Heart left ventricle (tissue), 13 donors: ENCODE measurements around the gene GPX4.

Experiments
- POLR2A ChIP-seq, 2 donors: fragments of 450-650 bp; IDR thresholded peaks; one replicate each; pipeline ENCODE4 v1.6.1; 2017; ENCODE audit warnings: antibody characterized with exemption in 2 of 2, mild to moderate bottlenecking in 2 of 2, moderate library complexity in 2 of 2
- TF ChIP-seq, protein P1 (sequence below), 12 donors: fragments of 200-600 bp; sonication (generic) in 4 of 12; IDR thresholded peaks; one replicate each; pipeline versions ENCODE4 v1.5.0 to v1.8.0; 2018 to 2022; ENCODE audit warnings: antibody characterized with exemption in 12 of 12, mild to moderate bottlenecking in 5 of 12
- donor health status: ischemic (EF 13 %, LVEDD 7.1; RV severe dilation, severe dysfunction).
- donor health status: DM: no; HTN: yes; CAD: no.
- donor health status: DM: no; HTN: no; CAD: no.
- donor health status: ischemic (EF 25% LVEDD 6.9; RV normal size, moderate dysfunction).
- donor health status: ischemic (EF 25% LVEDD 5.7; RV mildly dilated, moderate dysfunction).
- donor health status: ischemic (EF 35%, LVEDD 5.7; RV mildly dilated, moderate dysfunction).
- donor health status: nonischemic (EF 11% LVEDD 7.7; RV severe dilation, severe dysfunction).
- donor health status: DM: yes; HTN: yes; CAD: no.
- donor health status: PGD.
- donor health status: ischemic (EF 29% LVEDD 5.4; RV normal size, mild dysfunction).
- donor health status: nonischemic (EF 23%, LVEDD 6.1; RV moderate dilation, normal function).

DNA sequence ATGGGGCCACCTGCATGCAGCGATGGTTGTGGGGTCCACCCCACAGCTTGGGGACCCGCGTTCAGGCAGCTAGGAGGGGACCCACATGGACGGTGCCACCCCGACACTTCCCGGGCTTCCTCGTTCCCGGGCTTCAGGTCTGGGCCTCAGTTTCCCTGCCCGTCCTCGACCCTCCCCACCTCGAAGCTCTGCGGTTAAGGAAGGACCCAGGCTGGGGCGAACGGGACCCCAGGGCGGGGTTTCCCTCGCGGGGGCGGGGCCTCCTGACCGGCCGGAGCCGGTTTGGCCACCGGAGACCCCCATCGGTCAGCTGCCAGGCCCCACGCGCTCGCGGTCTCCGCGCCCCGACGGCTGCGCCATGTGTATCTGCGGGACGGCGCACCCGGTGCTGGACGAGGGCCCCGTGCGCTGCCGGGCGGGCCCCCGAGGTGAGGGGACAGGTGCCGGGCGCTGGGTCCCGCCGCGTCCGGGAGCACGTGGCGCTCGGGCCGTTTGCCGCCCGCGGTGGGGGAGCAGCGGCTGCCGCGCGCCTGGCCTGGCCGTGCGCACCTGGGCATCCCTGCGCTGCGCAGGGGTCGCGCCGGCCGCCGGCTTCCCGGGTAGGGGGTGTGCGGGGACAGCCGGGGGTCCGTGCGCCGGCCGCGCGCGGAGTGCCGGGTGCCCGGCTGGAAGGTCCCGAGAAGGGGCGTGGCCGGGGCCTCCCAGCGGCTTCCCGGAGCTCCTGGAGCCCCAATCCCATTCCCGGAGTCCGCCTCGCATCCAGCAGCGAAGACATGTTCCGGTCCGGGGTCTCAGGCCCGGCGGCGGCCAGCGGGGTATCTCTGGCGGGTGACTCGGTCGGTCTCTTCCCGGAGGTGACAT, 32.6 kb upstream of the GPX4 start:
- TF ChIP-seq, protein P1, sequence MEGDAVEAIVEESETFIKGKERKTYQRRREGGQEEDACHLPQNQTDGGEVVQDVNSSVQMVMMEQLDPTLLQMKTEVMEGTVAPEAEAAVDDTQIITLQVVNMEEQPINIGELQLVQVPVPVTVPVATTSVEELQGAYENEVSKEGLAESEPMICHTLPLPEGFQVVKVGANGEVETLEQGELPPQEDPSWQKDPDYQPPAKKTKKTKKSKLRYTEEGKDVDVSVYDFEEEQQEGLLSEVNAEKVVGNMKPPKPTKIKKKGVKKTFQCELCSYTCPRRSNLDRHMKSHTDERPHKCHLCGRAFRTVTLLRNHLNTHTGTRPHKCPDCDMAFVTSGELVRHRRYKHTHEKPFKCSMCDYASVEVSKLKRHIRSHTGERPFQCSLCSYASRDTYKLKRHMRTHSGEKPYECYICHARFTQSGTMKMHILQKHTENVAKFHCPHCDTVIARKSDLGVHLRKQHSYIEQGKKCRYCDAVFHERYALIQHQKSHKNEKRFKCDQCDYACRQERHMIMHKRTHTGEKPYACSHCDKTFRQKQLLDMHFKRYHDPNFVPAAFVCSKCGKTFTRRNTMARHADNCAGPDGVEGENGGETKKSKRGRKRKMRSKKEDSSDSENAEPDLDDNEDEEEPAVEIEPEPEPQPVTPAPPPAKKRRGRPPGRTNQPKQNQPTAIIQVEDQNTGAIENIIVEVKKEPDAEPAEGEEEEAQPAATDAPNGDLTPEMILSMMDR (IDR thresholded peaks at IDR 0.05), result no peak
- TF ChIP-seq POLR2A (IDR thresholded peaks at IDR 0.05), result no peak
